Measurements from ENCODE around the gene RTF2.

- TF ChIP-seq POLR2AphosphoS5 (IDR thresholded peaks at IDR 0.05; ENCODE audit: low read depth, low read length) (no peak), SIN3A (IDR thresholded peaks at IDR 0.05; ENCODE audit: borderline replicate concordance, insufficient read depth, low read length) (no peak), REST (IDR thresholded peaks at IDR 0.05; ENCODE audit: insufficient read depth in 1 of 2, low read depth in 2 of 2, low read length in 2 of 2) (no peak), TAF1 (IDR thresholded peaks at IDR 0.05; ENCODE audit: borderline replicate concordance, insufficient read depth, low read length) (no peak), FOXP2 (optimal IDR thresholded peaks at IDR 0.05; ENCODE audit: borderline replicate concordance, extremely low read depth, extremely low read length, insufficient read depth) (no peak)
Observed at GRCh38 chr20:56422076-56422823, 46.2 kb upstream of the RTF2 start.

Measured in PFSK-1 (cell line).